HepG2 (cell line): Measurements from ENCODE around the gene PRPF38A. TPM values are rescaled to one million over a fixed set of nuclear protein-coding genes. Genes with fewer than 3 reads are reported as not detected.

Source experiments
- DPF2 ChIP-seq: sonication (generic); formaldehyde crosslinking; IDR thresholded peaks from 2 replicates; pipeline ENCODE4 v1.4.0; 2020; ENCODE audit warnings: mild to moderate bottlenecking, low read depth, missing genetic modification reagents, borderline replicate concordance
- HCFC1 ChIP-seq: fragments of 150-350 bp; IDR thresholded peaks from 2 replicates; pipeline ENCODE4 v1.6.1; 2014; ENCODE audit warnings: low read depth, low read length
- NFAT5 ChIP-seq: sonication (generic); formaldehyde crosslinking; IDR thresholded peaks from 2 replicates; pipeline ENCODE4 v1.4.0; 2020; ENCODE audit warnings: missing genetic modification reagents
- ONECUT2 ChIP-seq: sonication (generic); formaldehyde crosslinking; IDR thresholded peaks from 2 replicates; pipeline ENCODE4 v1.4.0; 2020; ENCODE audit warnings: missing genetic modification reagents
- TFDP1 ChIP-seq: IDR thresholded peaks from 2 replicates; pipeline ENCODE4 v1.6.1; 2016; ENCODE audit warnings: missing compliant biosample characterization, missing genetic modification reagents, borderline replicate concordance
- ZEB1 ChIP-seq: IDR thresholded peaks from 2 replicates; pipeline ENCODE4 v1.6.1; 2012; ENCODE audit warnings: mild to moderate bottlenecking, low read depth, inconsistent platforms; ENCODE audit not compliant: insufficient replicate concordance
- ZNF143 ChIP-seq: sonication (generic); formaldehyde crosslinking; IDR thresholded peaks from 2 replicates; pipeline ENCODE4 v1.4.0; 2020; ENCODE audit warnings: missing genetic modification reagents
- ZNF296 ChIP-seq: sonication (generic); formaldehyde crosslinking; conservative IDR thresholded peaks from 2 replicates; pipeline ENCODE4 v1.5.0; 2020; ENCODE audit warnings: mild to moderate bottlenecking, missing genetic modification reagents
- ZNF609 ChIP-seq: sonication (generic); formaldehyde crosslinking; IDR thresholded peaks from 2 replicates; pipeline ENCODE4 v1.4.0; 2020; ENCODE audit warnings: mild to moderate bottlenecking, missing genetic modification reagents, borderline replicate concordance
- ZNF629 ChIP-seq: sonication (generic); formaldehyde crosslinking; conservative IDR thresholded peaks from 2 replicates; pipeline ENCODE4 v1.5.0; 2020; ENCODE audit warnings: missing genetic modification reagents
- ZNF816 ChIP-seq: sonication (generic); formaldehyde crosslinking; IDR thresholded peaks from 2 replicates; pipeline ENCODE4 v1.8.0; 2022; ENCODE audit warnings: missing genetic modification reagents, mild to moderate bottlenecking, borderline replicate concordance
- polyA plus RNA-seq, 8 experiments: library from polyadenylated mRNA; depleted of rRNA in 3 of 8; stranded (reverse) in 7 of 8; unstranded in 1 of 8; fragments of >200 nt; fragmentation: Illumina TruSeq in 4 of 8; extraction: Trizol in 4 of 8; gene quantifications; 2 replicates each; pipeline versions ENCODE4 v1.2.1 to v1.2.3, GENCODE V29; 2011 to 2016; ENCODE audit warnings: low read depth in 4 of 8, missing spikeins in 1 of 8, mixed read lengths in 1 of 8; ENCODE audit not compliant: insufficient read depth in 1 of 8
- total RNA-seq, 5 experiments: library from RNA; depleted of rRNA; stranded (reverse); fragments of >200 nt; fragmentation: Illumina TruSeq; extraction: Trizol; gene quantifications; 2 replicates each; pipeline ENCODE4 v1.2.3, GENCODE V29; 2016; ENCODE audit warnings: low read depth in 1 of 5
- TF ChIP-seq, protein P1 (sequence below): sonication (generic); formaldehyde crosslinking; IDR thresholded peaks from 2 replicates; pipeline ENCODE4 v1.9.0; 2021; ENCODE audit warnings: missing genetic modification reagents, mild to moderate bottlenecking, borderline replicate concordance

PRPF38A gene
- total and polyA plus RNA-seq, 2 of the 13 experiments (the other 11 are each of a cell fraction or from before 2014, with no cell fraction given) = 18.3 to 45.5 TPM

GRCh38 chr1:52365746-52366516 lies 38.5 kb upstream of the PRPF38A start, which contains the start of gene CC2D1B (continued):
- TF ChIP-seq NFAT5 (CRISPR knock-in tag) (peak; percentile 68; the same call in 1 of the 2 replicates), ZNF143 (CRISPR knock-in tag) (no peak), TFDP1 (peak; percentile 69; the same call in 1 of the 2 replicates), ZNF816 (CRISPR knock-in tag) (peak; percentile 76; the same call in 1 of the 2 replicates), HCFC1 (peak; percentile 41), ZNF629 (CRISPR knock-in tag) (peak; percentile 45), ZNF296 (CRISPR knock-in tag) (peak; percentile 75), ONECUT2 (CRISPR knock-in tag) (no peak; the same call in 1 of the 2 replicates), DPF2 (no peak), ZEB1 (no peak), ZNF609 (CRISPR knock-in tag) (no peak; the same call in 1 of the 2 replicates)
- TF ChIP-seq, protein P1, sequence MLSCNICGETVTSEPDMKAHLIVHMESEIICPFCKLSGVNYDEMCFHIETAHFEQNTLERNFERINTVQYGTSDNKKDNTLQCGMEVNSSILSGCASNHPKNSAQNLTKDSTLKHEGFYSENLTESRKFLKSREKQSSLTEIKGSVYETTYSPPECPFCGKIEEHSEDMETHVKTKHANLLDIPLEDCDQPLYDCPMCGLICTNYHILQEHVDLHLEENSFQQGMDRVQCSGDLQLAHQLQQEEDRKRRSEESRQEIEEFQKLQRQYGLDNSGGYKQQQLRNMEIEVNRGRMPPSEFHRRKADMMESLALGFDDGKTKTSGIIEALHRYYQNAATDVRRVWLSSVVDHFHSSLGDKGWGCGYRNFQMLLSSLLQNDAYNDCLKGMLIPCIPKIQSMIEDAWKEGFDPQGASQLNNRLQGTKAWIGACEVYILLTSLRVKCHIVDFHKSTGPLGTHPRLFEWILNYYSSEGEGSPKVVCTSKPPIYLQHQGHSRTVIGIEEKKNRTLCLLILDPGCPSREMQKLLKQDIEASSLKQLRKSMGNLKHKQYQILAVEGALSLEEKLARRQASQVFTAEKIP (CRISPR knock-in tag) = no peak
